Activated T-cell treated with anti-CD3 and anti-CD28 coated beads for 24 hours (primary cell): ENCODE results near the gene TRRAP.

ENCODE experiments used
- DNase-seq: peaks from one replicate; pipeline ENCODE4 v3.0.0-alpha.2; 2020; ENCODE audit warnings: low read depth

TRRAP gene

GRCh38 chr7:98990356-98990755 lies 112.0 kb downstream of the TRRAP start:
- DNase-seq = no peak

- DNase-seq = no peak
Observed at GRCh38 chr7:98991141-98991540, 112.8 kb downstream of the TRRAP start.

- no peak for DNase-seq
Observed at GRCh38 chr7:98992076-98992475, 113.7 kb downstream of the TRRAP start.

GRCh38 chr7:98993024-98993897 lies 114.9 kb downstream of the TRRAP start:
- DNase-seq = no peak

- DNase-seq = no peak
Observed at GRCh38 chr7:98994046-98994944, 116.0 kb downstream of the TRRAP start.

GRCh38 chr7:98995111-98995510 lies 116.8 kb downstream of the TRRAP start:
- no peak for DNase-seq

GRCh38 chr7:98995523-98996149 lies 117.3 kb downstream of the TRRAP start:
- DNase-seq = no peak

GRCh38 chr7:98996150-98996552 lies 117.8 kb downstream of the TRRAP start:
- no peak for DNase-seq

- no peak for DNase-seq
Observed at GRCh38 chr7:98997846-98998245, 119.5 kb downstream of the TRRAP start.

- no peak for DNase-seq
Observed at GRCh38 chr7:98998821-98999725, 120.7 kb downstream of the TRRAP start.

GRCh38 chr7:99000196-99000903 lies 122.0 kb downstream of the TRRAP start:
- no peak for DNase-seq

GRCh38 chr7:99000904-99001465 lies 122.7 kb downstream of the TRRAP start:
- no peak for DNase-seq

- no peak for DNase-seq
Observed at GRCh38 chr7:99001482-99002147, 123.3 kb downstream of the TRRAP start.

GRCh38 chr7:99002148-99002826 lies 124.0 kb downstream of the TRRAP start:
- DNase-seq = no peak

- DNase-seq = no peak
Observed at GRCh38 chr7:99002827-99003212, 124.5 kb downstream of the TRRAP start.

- no peak for DNase-seq
Observed at GRCh38 chr7:99003419-99003818, 125.1 kb downstream of the TRRAP start.

GRCh38 chr7:99004216-99004615 lies 125.9 kb downstream of the TRRAP start:
- no peak for DNase-seq

- no peak for DNase-seq
Observed at GRCh38 chr7:99004781-99005500, 126.6 kb downstream of the TRRAP start.

- DNase-seq = no peak
Observed at GRCh38 chr7:99005776-99006175, 127.4 kb downstream of the TRRAP start.
